ENCODE measurements around the gene ATP9B.
"Not testable (repeated sequence)": the region's sequence is repeated elsewhere in the genome, so short reads cannot be mapped to it uniquely, and the experiment has no call there.

The ATP9B gene

DNA sequence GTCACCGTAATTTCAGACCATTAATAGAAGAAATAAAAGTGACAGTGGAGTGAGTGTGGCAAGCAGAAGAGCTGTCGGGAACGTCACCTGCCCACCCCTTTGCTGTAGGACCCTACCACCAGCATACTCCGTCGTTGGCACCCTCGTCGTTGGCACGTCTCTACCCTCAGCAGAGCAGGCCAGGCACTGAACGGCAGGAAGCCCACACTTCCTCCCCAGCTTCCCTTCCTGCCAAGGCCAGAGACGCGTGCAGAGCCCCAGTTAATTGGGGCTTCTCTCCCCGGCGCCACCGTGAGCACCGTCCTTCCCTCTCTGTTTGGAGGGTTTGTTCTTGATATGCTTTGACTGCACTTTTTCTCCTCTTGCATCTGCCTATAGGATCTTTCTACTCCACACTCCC, 299.5 kb downstream of the ATP9B start:
- TF ChIP-seq, protein P1, sequence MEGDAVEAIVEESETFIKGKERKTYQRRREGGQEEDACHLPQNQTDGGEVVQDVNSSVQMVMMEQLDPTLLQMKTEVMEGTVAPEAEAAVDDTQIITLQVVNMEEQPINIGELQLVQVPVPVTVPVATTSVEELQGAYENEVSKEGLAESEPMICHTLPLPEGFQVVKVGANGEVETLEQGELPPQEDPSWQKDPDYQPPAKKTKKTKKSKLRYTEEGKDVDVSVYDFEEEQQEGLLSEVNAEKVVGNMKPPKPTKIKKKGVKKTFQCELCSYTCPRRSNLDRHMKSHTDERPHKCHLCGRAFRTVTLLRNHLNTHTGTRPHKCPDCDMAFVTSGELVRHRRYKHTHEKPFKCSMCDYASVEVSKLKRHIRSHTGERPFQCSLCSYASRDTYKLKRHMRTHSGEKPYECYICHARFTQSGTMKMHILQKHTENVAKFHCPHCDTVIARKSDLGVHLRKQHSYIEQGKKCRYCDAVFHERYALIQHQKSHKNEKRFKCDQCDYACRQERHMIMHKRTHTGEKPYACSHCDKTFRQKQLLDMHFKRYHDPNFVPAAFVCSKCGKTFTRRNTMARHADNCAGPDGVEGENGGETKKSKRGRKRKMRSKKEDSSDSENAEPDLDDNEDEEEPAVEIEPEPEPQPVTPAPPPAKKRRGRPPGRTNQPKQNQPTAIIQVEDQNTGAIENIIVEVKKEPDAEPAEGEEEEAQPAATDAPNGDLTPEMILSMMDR (IDR thresholded peaks at IDR 0.05; ENCODE audit: low read depth, low read length) = no peak
- DNase-seq (ENCODE audit: extremely low read depth, low read depth) = no peak

DNA sequence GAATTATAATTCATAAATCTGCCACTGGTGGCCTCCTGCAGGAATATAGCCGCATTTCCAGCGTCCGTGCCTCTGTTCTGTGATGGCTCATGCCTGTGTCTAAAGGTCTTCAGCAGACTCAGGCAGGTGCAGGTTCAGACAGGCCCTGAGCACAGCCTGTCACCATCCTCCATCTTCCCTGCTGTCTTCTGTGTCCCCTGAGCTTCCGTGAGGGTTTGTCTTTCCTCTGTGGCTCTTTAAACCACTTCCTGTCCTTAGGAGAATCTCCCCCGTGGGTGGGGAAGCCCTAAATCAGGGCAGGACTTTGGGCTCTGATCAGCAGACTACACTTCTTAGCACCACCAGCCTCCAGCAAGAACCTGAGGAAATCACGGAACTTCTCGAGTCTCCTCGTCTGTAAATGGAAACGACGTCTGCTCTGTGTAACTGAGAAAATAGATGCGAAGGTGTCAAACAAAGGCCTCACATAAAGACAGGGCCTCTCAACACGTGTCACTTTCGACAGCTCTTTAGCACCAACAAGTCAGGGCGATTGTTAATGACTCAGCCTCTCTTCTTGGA, 302.4 kb downstream of the ATP9B start:
- DNase-seq (ENCODE audit: extremely low read depth, low read depth) = no peak
- TF ChIP-seq, protein P1 (IDR thresholded peaks at IDR 0.05; ENCODE audit: low read depth, low read length) = no peak

DNA sequence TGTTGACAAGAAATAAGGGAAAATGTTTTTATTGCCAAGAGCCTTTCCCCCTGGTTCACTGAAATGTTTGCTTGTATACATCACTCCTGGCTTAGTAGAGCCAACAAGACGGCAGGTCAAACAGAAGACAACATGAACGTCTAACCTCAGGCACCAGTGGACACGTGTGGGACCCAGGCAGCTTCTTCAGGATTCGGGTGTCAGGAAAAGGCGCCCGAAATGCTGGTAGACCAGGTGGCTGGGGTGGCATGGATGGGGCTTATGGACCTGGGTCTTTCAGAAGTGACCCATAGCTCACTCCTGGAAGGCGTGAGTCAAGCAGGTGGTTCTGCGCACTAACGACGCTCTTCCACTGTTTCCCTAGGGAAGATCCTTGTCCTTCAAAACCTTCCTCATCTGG, 303.3 kb downstream of the ATP9B start:
- TF ChIP-seq, protein P1 (IDR thresholded peaks at IDR 0.05; ENCODE audit: low read depth, low read length) = no peak
- DNase-seq (ENCODE audit: extremely low read depth, low read depth) = no peak

DNA sequence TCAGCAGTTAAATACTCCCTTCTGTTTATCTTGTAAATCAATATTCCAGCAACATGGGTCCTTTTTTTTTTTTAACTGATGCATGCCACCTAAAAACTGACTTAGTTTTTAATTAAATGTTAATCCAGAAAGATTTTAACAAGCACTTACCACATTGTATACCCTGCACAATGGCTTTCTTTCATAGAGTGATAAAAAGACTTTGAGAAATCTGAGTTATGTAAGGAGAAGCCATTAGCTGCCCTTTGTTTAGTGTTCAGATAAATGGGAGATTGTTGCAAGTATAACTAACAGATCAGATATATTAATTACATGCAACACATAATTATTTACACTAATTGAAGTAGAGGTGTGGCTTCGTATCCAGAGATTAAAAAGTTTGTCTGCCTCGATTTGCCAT, 303.8 kb downstream of the ATP9B start:
- DNase-seq (ENCODE audit: extremely low read depth, low read depth) = no peak
- TF ChIP-seq, protein P1 (IDR thresholded peaks at IDR 0.05; ENCODE audit: low read depth, low read length) = no peak

DNA sequence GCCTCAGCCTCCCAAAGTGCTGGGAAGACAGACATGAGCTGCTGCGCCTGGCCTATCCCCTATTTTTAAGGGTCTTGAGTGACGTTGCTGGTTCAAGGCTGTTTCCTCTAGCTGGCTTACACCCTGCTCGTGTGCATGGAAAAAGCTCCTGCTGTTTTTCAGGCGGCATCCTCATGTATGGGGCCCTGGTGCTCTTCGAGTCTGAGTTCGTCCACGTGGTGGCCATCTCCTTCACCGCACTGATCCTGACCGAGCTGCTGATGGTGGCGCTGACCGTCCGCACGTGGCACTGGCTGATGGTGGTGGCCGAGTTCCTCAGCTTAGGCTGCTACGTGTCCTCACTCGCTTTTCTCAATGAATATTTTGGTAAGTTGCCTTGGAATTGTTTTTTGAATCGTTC, 304.5 kb downstream of the ATP9B start:
- TF ChIP-seq, protein P1 (IDR thresholded peaks at IDR 0.05; ENCODE audit: low read depth, low read length) = no peak
- no peak for DNase-seq (ENCODE audit: extremely low read depth, low read depth)

DNA sequence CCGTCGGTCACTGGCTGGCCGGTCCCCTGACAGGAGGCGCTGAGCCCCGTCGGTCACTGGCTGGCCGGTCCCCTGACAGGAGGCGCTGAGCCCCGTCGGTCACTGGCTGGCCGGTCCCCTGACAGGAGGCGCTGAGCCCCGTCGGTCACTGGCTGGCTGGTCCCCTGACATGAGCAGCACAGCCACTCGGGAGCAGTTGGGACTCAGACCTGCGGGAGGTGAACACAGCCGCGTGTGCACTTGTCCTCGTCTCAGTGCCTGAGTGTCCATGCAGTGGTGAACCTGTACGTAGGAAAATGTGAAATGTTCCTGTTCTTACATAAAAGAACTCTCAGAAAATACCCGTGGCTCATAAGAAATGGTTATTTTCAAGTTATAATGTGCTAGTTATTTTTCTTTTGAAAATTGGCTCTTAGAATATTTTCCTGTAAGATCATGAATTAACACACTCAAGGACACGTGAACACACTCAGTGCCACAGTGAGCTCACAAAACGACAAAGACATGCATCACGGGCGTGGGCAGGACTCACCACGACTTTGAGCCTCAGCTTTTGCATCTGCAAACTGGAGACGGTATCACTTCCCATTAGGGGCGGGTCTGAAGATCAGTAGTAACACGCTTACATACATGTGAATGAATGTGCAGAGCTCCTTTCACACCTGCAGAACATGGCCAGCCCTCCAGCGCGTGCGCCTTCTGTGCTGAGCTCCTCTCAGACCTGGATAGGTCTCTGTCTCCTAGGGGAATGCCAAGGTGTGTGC, 305.4 kb downstream of the ATP9B start:
- TF ChIP-seq, protein P1 (IDR thresholded peaks at IDR 0.05; ENCODE audit: low read depth, low read length) = no peak
- no peak for DNase-seq (ENCODE audit: extremely low read depth, low read depth)

DNA sequence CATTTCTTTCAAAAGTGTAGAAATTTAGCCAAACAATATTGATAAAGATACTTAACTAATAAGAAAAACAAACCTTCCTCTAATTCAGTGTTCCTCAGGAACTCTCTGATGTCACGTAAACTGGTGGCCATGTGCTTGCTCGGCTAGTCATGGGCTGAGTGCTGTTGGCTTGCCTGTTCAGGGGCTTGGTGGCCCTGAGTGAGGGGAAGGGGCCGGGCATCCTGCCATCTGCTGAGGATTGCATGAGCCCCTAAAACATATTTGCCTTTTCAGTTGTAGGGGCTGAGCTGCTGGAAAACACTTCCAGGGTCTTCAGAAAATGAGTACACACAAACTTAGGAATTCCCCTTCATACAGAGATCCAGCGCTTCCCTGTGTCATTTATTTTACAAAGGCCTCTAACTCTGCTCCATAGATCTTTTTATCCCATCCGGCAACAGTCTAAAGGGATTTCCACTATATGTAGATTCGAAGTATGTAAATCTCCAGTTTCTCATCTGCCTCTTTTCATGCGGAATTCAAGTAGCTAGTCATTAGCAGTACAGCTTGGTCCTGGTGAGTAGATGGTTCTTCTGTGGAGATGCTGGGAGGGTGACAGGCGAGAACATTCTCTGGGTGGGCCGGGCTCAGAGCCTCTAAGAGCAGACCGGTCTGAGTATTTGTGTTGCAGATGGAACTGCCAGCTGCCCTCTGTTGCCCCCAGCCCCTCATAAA, 306.4 kb downstream of the ATP9B start:
- no peak for DNase-seq (ENCODE audit: extremely low read depth, low read depth)

DNA sequence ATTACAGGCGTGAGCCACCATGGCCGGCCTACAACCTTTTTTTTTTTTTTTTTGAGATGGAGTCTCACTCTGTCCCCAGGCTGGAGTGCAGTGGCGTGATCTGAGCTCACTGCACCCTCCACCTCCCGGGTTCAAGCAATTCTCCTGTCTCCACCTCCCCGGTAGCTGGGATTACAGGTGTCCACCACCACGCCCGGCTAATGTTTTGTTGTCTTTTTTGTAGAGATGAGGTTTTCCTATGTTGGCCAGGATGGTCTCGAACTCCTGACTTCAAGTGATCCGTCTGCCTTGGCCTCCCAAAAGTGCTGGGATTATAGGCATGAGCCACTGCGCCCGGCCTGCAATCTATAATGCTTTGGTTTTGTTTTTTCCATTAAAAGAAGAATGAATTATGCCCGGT, 307.5 kb downstream of the ATP9B start:
- DNase-seq (ENCODE audit: extremely low read depth, low read depth) = not testable (repeated sequence)

More for the DNA sequence above, 306.4 kb downstream of the ATP9B start:
- TF ChIP-seq, protein P1 (IDR thresholded peaks at IDR 0.05; ENCODE audit: low read depth, low read length) = no peak
